Mesendoderm (in vitro differentiated cells): ENCODE data around the gene CBFA2T2.
A peak's percentile ranks its signal among the peaks of the same experiment; 100 is the strongest.
"Not testable (repeated sequence)": the region's sequence is repeated elsewhere in the genome, so short reads cannot be mapped to it uniquely, and the experiment has no call there.

Source experiments
- DNase-seq: peaks from one replicate; pipeline ENCODE4 v3.0.0; 2013
- H2AK5ac ChIP-seq: 2 replicates; pipeline ENCODE4 v1.6.1; 2013; ENCODE audit warnings: low read length, inconsistent platforms
- H2BK120ac ChIP-seq: 2 replicates; pipeline ENCODE4 v1.6.1; 2013; ENCODE audit warnings: low read depth, mild to moderate bottlenecking, low read length, moderate library complexity, mixed read lengths
- H2BK15ac ChIP-seq: replicated peaks from 2 replicates; pipeline ENCODE4 v1.6.1; 2013; ENCODE audit warnings: low read depth, mild to moderate bottlenecking, moderate library complexity
- H2BK5ac ChIP-seq: 2 replicates; pipeline ENCODE4 v1.6.1; 2013; ENCODE audit warnings: low read length, inconsistent platforms
- H3K18ac ChIP-seq: 2 replicates; pipeline ENCODE4 v1.6.1; 2013; ENCODE audit warnings: mild to moderate bottlenecking, low read length, mixed read lengths
- H3K23ac ChIP-seq: one replicate; pipeline ENCODE4 v1.6.1; 2013; ENCODE audit warnings: low read length
- H3K27ac ChIP-seq: 2 replicates; pipeline ENCODE4 v1.5.1; 2013; ENCODE audit warnings: low read depth, mild to moderate bottlenecking, inconsistent platforms, low read length, moderate library complexity
- H3K27me3 ChIP-seq: 2 replicates; pipeline ENCODE4 v1.6.1; 2013; ENCODE audit warnings: low read length, control low read depth, mild to moderate bottlenecking, inconsistent platforms; ENCODE audit not compliant: insufficient read depth, poor library complexity
- H3K36me3 ChIP-seq: 2 replicates; pipeline ENCODE4 v1.6.1; 2013; ENCODE audit warnings: low read length, inconsistent platforms; ENCODE audit not compliant: control insufficient read depth, insufficient read depth
- H3K4ac ChIP-seq: one replicate; pipeline ENCODE4 v1.6.1; 2013; ENCODE audit warnings: low read depth, mild to moderate bottlenecking, low read length, moderate library complexity
- H3K4me1 ChIP-seq: 2 replicates; pipeline ENCODE4 v1.6.1; 2013; ENCODE audit warnings: low read depth, low read length, inconsistent platforms; ENCODE audit not compliant: control insufficient read depth
- H3K4me2 ChIP-seq: 2 replicates; pipeline ENCODE4 v1.6.1; 2013; ENCODE audit warnings: low read length
- H3K4me3 ChIP-seq: 2 replicates; pipeline ENCODE4 v1.5.1; 2013; ENCODE audit warnings: mild to moderate bottlenecking, low read length
- H3K56ac ChIP-seq: one replicate; pipeline ENCODE4 v1.6.1; 2013; ENCODE audit warnings: low read length
- H3K79me1 ChIP-seq: 2 replicates; pipeline ENCODE4 v1.6.1; 2013; ENCODE audit warnings: low read length, inconsistent platforms
- H3K79me2 ChIP-seq: 2 replicates; pipeline ENCODE4 v1.6.1; 2013; ENCODE audit warnings: mild to moderate bottlenecking, low read length; ENCODE audit not compliant: control insufficient read depth, insufficient read depth
- H3K9ac ChIP-seq: 2 replicates; pipeline ENCODE4 v1.6.1; 2013; ENCODE audit warnings: low read length, inconsistent platforms
- H4K5ac ChIP-seq: one replicate; pipeline ENCODE4 v1.6.1; 2013; ENCODE audit warnings: low read length
- H4K8ac ChIP-seq: one replicate; pipeline ENCODE4 v1.6.1; 2013; ENCODE audit warnings: low read depth, mild to moderate bottlenecking, control low read depth, low read length, moderate library complexity
- WGBS: extraction: QIAGEN DNeasy Blood & Tissue Kit; methylation state at CpG from one replicate; pipeline ENCODE4 v1.1.7; 2013; ENCODE audit warnings: low lambda C conversion rate, missing lambda C conversion rate; ENCODE audit not compliant: insufficient coverage; ENCODE audit errors: extremely low coverage; 5-methylcytosine and 5-hydroxymethylcytosine counted together

CBFA2T2 gene

GRCh38 chr20:33531047-33531877 is 41.4 kb downstream of the CBFA2T2 start:
- H2BK5ac ChIP-seq = no peak overlapping the region
- no peak overlapping the region for H3K9ac ChIP-seq
- H3K4ac ChIP-seq = no peak overlapping the region
- H4K8ac ChIP-seq = no peak overlapping the region
- no peaks in the 10 kb centered on the region for H3K27me3 ChIP-seq
- no peak overlapping the region for H2BK120ac ChIP-seq
- no peaks in the 10 kb centered on the region for H3K4me1 ChIP-seq
- WGBS = no CpG with 5 or more reads among the region's 6 CpGs
- H4K5ac ChIP-seq = no peak overlapping the region
- H3K79me2 ChIP-seq = no peaks in the 10 kb centered on the region
- no peak overlapping the region for H3K27ac ChIP-seq
- no peak overlapping the region for H3K4me2 ChIP-seq
- H3K56ac ChIP-seq = no peak overlapping the region
- no peak overlapping the region for H2BK15ac ChIP-seq
- H2AK5ac ChIP-seq = no peak overlapping the region
- H3K36me3 ChIP-seq = no peaks in the 10 kb centered on the region
- no peak overlapping the region for H3K18ac ChIP-seq
- no peak for DNase-seq
- no peaks in the 10 kb centered on the region for H3K79me1 ChIP-seq
- no peak overlapping the region for H3K4me3 ChIP-seq
- H3K23ac ChIP-seq = peak overlapping the region; percentile 80

- H4K5ac ChIP-seq = no peak overlapping the region
- peak; percentile 11 for DNase-seq
- no peak overlapping the region for H2BK120ac ChIP-seq
Measured at GRCh38 chr20:33531885-33532284, 42.0 kb downstream of the CBFA2T2 start.

DNA sequence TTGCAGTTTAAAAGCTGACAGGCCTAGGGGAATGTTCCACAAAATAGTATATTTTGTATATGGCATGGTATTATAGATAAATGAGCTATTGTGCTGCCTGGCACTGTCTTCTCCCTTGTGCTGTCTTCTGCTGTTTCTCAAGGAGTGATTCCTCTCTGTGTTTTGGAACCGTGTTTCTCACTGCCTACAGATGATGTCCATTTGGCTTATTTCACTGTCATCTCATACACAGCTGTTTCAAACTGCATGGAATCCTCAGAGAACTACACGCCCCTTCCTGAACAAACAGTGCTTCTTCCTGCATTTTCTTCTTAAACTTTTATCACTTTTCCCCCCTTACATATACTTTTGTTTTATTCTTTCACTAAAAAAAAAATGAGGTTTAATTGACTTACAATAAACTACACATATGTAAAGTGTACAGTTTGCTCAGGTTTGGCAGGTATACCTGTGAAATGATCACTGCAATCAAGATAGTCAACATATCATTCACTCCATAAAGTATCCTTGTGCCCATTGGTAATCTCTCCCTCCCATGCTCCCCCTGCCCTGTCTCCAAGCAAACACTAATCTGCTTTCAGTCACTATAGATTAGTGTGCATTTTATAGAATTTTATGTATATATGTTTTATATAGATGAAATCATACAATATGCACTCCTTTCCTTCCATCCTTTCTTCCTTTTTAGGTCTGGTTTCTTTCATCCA is 43.0 kb downstream of the CBFA2T2 start:
- no peak overlapping the region for H3K23ac ChIP-seq
- no peak overlapping the region for H3K27ac ChIP-seq
- 100% methylated on average over 1 of the region's 2 CpGs for WGBS
- no peaks in the 10 kb centered on the region for H3K79me1 ChIP-seq
- no peak overlapping the region for H3K18ac ChIP-seq
- H2BK15ac ChIP-seq = no peak overlapping the region
- H4K5ac ChIP-seq = no peak overlapping the region
- no peak overlapping the region for H3K56ac ChIP-seq
- no peak overlapping the region for H3K4ac ChIP-seq
- H3K4me3 ChIP-seq = no peak overlapping the region
- H4K8ac ChIP-seq = no peak overlapping the region
- DNase-seq = no peak
- no peaks in the 10 kb centered on the region for H3K36me3 ChIP-seq
- H3K9ac ChIP-seq = no peak overlapping the region
- H3K4me1 ChIP-seq = no peaks in the 10 kb centered on the region
- no peaks in the 10 kb centered on the region for H3K27me3 ChIP-seq
- no peaks in the 10 kb centered on the region for H3K79me2 ChIP-seq
- H2BK5ac ChIP-seq = no peak overlapping the region
- H3K4me2 ChIP-seq = no peak overlapping the region
- H2BK120ac ChIP-seq = no peak overlapping the region
- H2AK5ac ChIP-seq = no peak overlapping the region

More at GRCh38 chr20:33531885-33532284, 42.0 kb downstream of the CBFA2T2 start:
- H3K9ac ChIP-seq = no peak overlapping the region
- no peaks in the 10 kb centered on the region for H3K4me1 ChIP-seq
- H3K79me1 ChIP-seq = no peaks in the 10 kb centered on the region
- H3K4ac ChIP-seq = no peak overlapping the region
- H3K18ac ChIP-seq = no peak overlapping the region
- H3K79me2 ChIP-seq = no peaks in the 10 kb centered on the region
- H3K27ac ChIP-seq = no peak overlapping the region
- H3K4me2 ChIP-seq = no peak overlapping the region
- no peak overlapping the region for H2BK5ac ChIP-seq
- H3K23ac ChIP-seq = no peak overlapping the region
- H3K27me3 ChIP-seq = no peaks in the 10 kb centered on the region
- H2AK5ac ChIP-seq = no peak overlapping the region
- no peak overlapping the region for H3K4me3 ChIP-seq
- H4K8ac ChIP-seq = no peak overlapping the region
- no peak overlapping the region for H2BK15ac ChIP-seq
- WGBS = no CpG with 5 or more reads among the region's 1 CpG
- no peaks in the 10 kb centered on the region for H3K36me3 ChIP-seq
- no peak overlapping the region for H3K56ac ChIP-seq

- H3K27me3 ChIP-seq, H3K4me3 ChIP-seq: not testable (repeated sequence)
Measured at GRCh38 chr20:33535717-33536116, 45.8 kb downstream of the CBFA2T2 start.

DNA sequence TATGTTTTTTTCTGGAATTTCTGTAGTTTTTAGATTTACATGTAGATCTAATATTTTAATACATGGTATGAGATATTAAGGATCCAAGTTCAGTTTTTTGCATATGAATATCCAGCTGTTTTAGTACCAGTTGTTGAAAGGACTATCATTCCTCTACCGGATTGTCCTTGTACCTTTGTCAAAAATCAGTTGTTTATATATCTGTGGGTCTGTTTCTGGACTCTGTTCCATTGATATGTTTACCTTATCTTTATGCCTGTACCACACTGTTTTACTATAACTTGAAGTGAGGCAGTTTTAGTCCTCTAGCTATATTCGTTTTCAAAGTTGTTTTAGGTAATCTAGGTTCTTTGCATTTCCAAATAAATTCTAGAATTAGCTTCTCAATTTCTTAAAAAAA is 47.7 kb downstream of the CBFA2T2 start:
- no peak overlapping the region for H4K5ac ChIP-seq
- no peak overlapping the region for H3K56ac ChIP-seq
- no peak overlapping the region for H3K18ac ChIP-seq
- H3K9ac ChIP-seq = no peak overlapping the region
- DNase-seq = no peak
- H3K23ac ChIP-seq = no peak overlapping the region
- peaks cover 5% of the 10 kb centered on the region for H3K79me1 ChIP-seq
- no peak overlapping the region for H3K27ac ChIP-seq
- no peaks in the 10 kb centered on the region for H3K79me2 ChIP-seq
- H3K4ac ChIP-seq = no peak overlapping the region
- no peak overlapping the region for H3K4me2 ChIP-seq
- H3K4me3 ChIP-seq = no peak overlapping the region
- WGBS = no CpG with 5 or more reads among the region's 2 CpGs
- no peak overlapping the region for H2BK5ac ChIP-seq
- no peak overlapping the region for H2AK5ac ChIP-seq
- H3K36me3 ChIP-seq = no peaks in the 10 kb centered on the region
- no peak overlapping the region for H2BK15ac ChIP-seq
- no peak overlapping the region for H2BK120ac ChIP-seq
- H3K4me1 ChIP-seq = no peaks in the 10 kb centered on the region
- no peaks in the 10 kb centered on the region for H3K27me3 ChIP-seq
- H4K8ac ChIP-seq = no peak overlapping the region

More at GRCh38 chr20:33535717-33536116, 45.8 kb downstream of the CBFA2T2 start:
- not testable (repeated sequence) for H4K5ac ChIP-seq, H2BK120ac ChIP-seq, H3K4me1 ChIP-seq, H3K27ac ChIP-seq, DNase-seq, H3K4me2 ChIP-seq, H3K18ac ChIP-seq, H4K8ac ChIP-seq, H2BK5ac ChIP-seq, H3K23ac ChIP-seq, H3K79me2 ChIP-seq, H2BK15ac ChIP-seq, H3K9ac ChIP-seq, H3K36me3 ChIP-seq, H3K79me1 ChIP-seq, H3K4ac ChIP-seq, H2AK5ac ChIP-seq, H3K56ac ChIP-seq
- WGBS = no CpG with 5 or more reads among the region's 8 CpGs
